Renal cortex interstitium (tissue), 11 donors: ENCODE results near the gene PSMC3. TPM values are rescaled to one million over a fixed set of nuclear protein-coding genes. Genes with fewer than 3 reads are reported as not detected.

Source experiments
- DNase-seq, 11 donors: peaks; one replicate each; pipeline ENCODE4 v3.0.0-alpha.2; 2013; ENCODE audit warnings: low read depth in 9 of 11, low spot score in 4 of 11; ENCODE audit errors: extremely low read depth in 1 of 11
- polyA plus RNA-seq, 3 donors: library from polyadenylated mRNA; unstranded; fragments of 120-200 nt; gene quantifications; one replicate each; pipeline ENCODE4 v1.2.1, GENCODE V29; 2013; ENCODE audit not compliant: insufficient read length in 3 of 3

Gene PSMC3
- polyA plus RNA-seq, 3 donors, result 132 to 174 (median 160) TPM

DNA sequence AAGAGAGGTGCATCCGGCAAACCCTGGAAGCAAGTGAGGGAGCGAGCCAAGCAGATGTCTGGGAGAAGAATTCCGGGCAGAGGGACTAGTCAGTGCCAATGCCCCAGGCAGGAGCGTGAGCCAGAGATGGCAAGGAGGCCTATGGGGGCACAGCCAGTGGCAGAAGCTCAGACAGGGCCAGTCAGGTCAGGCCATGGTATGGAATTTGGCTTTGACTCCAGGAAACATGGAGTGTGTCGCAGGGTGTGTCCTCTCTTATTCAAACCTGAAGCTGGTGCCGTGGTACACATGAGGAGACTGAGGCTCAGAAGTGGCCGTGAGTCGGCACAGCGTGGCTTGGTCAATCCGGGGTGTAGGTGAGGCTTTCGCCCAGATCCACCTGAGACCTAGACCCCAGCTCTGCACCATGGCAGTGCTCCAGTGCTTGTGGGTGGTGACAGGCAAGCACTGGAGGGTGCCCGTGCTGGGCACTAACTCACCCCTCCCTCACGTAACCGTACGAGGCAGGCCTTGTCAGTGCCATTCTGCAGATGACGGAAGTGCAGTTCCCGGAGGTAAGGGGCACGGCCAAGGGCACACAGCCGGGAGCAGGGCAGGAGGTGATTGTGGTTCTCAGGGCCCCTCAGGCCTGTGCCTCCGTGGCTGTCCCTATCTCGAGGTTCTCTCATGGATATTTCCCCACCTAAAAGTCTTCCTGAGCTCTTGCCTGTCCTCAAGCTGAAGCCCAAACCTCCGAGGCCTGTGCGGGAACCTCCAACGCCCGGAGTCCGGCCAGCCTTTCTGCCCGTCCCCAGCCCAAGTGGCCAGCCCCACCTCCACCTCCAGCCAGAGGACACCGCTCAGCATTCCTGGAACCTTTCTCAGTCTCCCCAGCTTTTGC, 37.3 kb downstream of the PSMC3 start:
- no peak for DNase-seq

DNA sequence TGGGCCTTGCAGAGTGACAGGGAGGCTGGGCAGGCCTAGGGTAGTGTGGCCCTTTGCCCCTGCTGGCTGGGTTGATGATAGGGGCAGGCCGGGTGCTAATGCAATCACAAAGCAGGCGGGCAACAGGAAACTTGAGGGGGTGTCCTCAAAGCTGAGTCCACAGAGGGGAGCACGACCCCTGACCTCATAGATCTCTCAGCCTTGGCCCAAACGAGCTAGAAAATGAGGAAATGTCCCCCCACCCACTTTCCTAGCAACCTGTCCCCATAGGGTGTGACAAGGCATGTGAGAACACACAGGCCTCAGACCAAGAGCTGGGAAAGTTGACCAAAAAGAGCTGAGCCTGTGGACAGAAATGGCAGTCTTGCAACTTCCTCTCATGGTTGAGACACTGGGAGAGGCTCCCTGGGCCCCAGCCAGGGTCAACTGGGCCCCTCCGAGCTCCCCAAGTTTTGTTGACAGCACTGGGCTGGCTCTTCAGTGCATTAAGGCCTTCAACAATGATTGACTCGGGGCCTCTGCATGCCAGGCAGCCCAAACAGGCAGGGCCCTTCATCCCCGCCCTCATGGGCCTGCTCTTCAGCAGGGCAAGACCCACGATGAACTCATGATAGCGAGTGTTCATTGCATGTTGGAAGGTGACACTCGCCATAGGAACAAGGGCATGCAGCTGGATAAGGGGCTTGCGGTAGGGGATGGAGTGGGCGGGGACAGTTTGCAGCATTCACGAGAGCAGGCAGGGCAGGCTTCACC, 38.1 kb downstream of the PSMC3 start:
- DNase-seq, result no peak

GRCh38 chr11:47384498-47384897, 41.7 kb downstream of the PSMC3 start:
- DNase-seq, result no peak

- no peak for DNase-seq
Observed at GRCh38 chr11:47383071-47383470, 43.2 kb downstream of the PSMC3 start.

DNA sequence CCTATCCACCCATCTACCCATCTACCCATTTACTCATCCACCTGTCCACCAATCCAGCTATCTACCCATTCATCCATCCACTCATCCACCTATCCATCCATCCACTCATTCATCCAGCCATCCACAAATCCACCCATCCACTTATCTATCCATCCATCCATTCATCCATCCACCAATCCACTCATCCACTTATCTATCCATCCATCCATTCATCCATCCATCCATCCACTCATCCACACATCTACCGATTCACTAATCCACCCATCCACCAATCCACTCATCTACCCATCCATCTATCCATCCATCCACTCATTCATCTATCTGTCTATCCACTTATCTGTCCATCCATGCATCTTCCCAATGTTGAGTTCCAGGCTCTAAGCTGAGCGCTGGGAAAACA, 46.2 kb downstream of the PSMC3 start:
- no peak for DNase-seq

DNA sequence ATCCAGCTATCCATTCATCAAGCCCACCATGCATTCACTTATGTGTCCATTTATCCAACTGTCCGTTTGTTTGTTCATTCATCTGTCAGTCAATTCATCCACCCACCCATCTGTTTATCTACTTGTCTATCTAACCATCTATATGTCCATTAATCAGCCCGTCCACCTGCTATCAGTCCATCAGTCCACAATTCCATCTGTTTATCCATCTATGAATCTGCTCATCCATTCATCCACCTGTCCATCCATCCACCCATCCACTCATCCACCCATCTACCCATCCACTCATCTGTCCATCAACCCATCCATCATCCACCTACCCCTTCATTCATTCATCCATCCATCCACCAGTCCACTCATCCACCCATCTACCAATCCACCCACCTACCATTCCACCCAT, 46.9 kb downstream of the PSMC3 start:
- no peak for DNase-seq

- no peak for DNase-seq
Observed at GRCh38 chr11:47378836-47379170, 47.4 kb downstream of the PSMC3 start.

DNA sequence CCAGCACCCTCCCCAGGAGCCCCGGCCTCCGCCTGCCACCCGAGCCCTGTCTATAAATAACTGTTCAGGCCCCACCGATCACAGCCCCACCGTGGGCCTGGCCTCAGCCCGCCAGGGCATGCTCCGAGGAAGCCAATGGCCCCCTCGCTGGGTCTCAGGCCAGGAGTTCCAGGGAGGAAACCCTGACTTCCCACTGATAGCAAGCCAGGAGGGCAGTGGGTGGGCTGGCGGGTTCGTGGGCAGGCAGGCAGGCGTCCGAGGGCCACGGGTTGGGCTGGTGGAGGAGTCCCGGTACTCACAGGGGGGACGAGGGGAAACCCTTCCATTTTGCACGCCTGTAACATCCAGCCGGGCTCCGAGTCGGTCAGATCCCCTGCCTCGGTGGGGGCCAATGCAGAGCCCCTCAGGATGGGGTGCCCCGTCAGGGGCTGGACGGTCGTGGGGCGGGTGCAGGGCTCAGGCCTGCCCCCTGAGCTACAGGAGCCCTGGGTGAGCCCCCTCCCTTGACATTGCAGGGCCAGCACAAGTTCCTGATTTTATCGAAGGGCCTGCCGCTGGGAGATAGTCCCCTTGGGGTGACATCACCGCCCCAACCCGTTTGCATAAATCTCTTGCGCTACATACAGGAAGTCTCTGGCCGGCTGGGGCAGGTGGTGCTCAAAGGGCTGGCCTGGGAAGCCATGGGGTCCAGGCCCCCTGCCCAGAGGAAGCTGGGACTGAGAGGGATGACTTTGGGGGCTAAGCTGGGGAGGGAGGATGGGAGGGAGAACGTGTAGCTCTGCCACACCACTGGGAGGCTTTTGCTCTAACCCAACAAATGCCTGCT, 48.0 kb downstream of the PSMC3 start, which contains the start of gene SPI1:
SPI1 (minus strand) TSS at position 538 of the 826 bp plus-strand sequence; CDS start at position 344, 194 bp downstream.
- DNase-seq, result no peak

DNA sequence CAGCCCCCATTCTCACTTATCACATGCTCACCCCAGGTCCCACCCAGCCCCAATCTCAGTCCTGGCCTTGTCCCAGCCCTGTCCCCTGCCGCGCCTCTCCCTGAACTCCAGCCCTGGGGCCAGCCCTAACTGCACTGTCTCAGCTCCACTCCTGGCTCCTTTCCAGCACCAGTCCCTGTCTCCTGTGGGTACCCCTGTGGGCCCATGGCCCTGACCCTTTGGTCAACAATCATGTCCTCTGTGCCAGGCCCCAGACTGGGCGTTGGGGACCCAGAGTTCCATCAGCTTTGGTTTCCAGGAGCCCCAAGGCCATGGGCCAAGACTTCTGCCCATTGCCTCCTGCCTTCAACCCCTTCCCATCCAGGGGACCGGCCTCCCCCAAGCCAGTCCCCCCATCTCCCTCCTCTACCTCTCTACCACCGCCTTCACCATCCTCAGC, 48.6 kb downstream of the PSMC3 start:
- DNase-seq, result no peak

- DNase-seq, result no peak
Observed at GRCh38 chr11:47376525-47377371, 49.5 kb downstream of the PSMC3 start.

DNA sequence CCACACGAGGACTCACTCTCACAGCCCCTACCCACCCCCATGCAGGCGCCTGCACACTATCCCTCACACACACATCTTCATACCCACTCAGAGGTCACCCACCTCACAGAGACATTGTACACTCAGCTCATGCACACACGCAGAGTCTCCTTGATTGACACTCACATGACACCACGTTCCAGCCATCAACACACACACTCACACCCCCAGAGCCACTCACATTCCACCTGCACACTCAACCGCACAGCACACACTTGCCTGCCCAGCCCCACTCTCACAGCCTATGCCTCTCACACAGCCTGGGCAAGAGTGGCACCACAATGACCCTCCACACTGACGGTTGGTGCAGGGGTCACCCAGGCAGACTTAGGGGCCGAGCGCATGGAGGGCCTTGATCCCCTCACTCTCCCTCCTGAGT, 50.1 kb downstream of the PSMC3 start:
- peak in 2 of 11 donors; percentile 39 to 50 for DNase-seq

DNA sequence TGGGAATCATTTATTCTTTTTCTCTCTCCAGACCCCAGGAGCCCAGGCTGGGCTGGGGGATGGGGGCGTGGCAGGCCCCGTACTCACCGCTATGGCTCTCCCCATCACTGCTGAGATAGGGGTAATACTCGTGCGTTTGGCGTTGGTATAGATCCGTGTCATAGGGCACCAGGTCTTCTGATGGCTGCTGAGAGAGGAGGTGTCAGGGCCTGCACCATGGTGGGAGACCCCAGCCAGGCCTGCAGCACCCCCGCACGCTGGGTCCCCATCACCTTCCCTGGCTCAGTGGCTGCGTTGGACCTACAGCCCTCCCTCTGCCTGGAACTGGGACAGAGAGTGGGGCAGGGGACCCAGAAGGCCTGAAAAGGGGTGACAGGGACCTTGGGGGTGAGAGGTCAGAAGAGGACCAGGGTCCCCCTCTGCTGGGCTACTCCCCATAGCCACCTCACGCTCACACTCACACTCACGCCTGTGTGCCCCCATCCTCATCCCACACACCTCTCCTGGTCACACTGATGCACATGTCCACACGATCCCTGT, 50.6 kb downstream of the PSMC3 start:
- no peak for DNase-seq

DNA sequence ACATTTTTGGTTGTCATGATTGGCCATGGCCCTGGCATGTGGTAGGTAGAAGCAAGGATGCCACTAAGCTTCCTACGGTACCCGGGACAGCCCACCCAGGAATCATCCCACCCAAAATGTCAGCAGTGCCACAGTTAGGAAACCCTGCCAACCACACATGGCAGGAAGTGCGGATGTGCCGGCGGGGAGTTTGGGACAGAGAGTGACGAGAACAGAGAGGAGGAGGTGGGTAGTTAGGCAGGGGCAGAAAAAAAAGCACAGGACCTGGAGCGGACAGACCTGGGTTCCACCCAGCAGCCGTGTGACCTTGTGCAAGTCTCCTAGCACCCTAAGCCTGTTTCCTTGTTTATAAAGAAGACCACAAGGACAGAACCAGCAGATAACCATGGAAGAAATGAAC, 51.2 kb downstream of the PSMC3 start:
- DNase-seq, result no peak

DNA sequence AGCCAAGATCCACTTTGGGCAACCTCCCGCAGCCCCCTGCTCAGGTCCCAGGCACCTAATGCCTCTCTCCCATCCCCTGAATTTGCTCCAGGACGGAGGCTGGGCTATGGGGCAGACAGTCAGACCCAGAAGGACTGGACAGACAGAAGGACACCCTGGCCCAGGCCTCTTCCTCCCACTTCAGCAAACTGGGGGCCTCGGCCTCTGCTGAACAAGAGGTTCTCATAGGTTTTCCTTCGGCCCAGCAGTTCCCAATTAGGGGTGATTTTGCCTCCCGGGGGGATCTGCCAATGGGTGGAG, 51.6 kb downstream of the PSMC3 start:
- DNase-seq, result no peak

GRCh38 chr11:47373876-47374719, 52.1 kb downstream of the PSMC3 start:
- DNase-seq, result peak in 8 of 11 donors; percentile 31 to 71 (median 53)

DNA sequence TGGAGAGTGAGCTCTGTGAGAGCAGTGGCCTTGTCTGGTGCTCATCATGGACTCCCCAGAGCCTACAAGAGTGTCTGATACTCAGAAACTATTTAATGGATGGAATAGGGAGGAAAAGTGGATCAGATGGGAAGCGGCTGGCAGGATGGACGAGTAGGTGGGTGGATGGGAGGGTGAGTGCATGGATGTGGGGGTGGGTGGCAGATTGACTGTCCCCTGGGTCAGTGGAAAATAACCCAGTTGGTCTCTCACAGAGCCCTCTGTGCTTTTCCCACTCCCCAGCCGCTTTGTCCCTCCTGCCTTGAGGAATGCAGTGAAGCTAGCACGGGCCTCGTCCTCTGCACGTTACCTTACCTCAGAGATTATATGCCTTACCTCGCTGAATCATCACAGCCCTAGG, 53.8 kb downstream of the PSMC3 start:
- no peak for DNase-seq

- no peak for DNase-seq
Observed at GRCh38 chr11:47369676-47370075, 56.6 kb downstream of the PSMC3 start.
